Mesothelial cell of epicardium (in vitro differentiated cells): Measurements from ENCODE around the gene FAM184B. TPM values are rescaled to one million over a fixed set of nuclear protein-coding genes. Genes with fewer than 3 reads are reported as not detected.

Source experiments
- DNase-seq, 2 experiments: peaks; one replicate each; pipeline ENCODE4 v3.0.0; 2021; ENCODE audit warnings: low spot score in 2 of 2; ENCODE audit not compliant: unreplicated experiment in 2 of 2
- H3K27ac Mint-ChIP-seq: 2 replicates; pipeline ENCODE4 v1.8.0; 2021; ENCODE audit warnings: mixed read lengths
- H3K27me3 Mint-ChIP-seq: 2 replicates; pipeline ENCODE4 v1.8.0; 2021; ENCODE audit warnings: low read depth, mixed read lengths
- H3K36me3 Mint-ChIP-seq: 2 replicates; pipeline ENCODE4 v1.8.0; 2021; ENCODE audit warnings: mixed read lengths
- H3K4me1 Mint-ChIP-seq: 2 replicates; pipeline ENCODE4 v1.8.0; 2021; ENCODE audit warnings: mixed read lengths
- H3K4me3 Mint-ChIP-seq: 2 replicates; pipeline ENCODE4 v1.8.0; 2021; ENCODE audit warnings: mild to moderate bottlenecking, moderate library complexity, mixed read lengths
- H3K9me3 Mint-ChIP-seq: 2 replicates; pipeline ENCODE4 v1.8.0; 2021; ENCODE audit warnings: mixed read lengths
- total RNA-seq: library from RNA; stranded (reverse); gene quantifications from 3 replicates; pipeline ENCODE4 v1.2.1, GENCODE V29; 2021
- TF ChIP-seq, protein P1 (sequence below): fragments of 200-600 bp; sonication (generic); IDR thresholded peaks from one replicate; pipeline ENCODE4 v1.5.0; 2021; ENCODE audit warnings: antibody characterized with exemption; ENCODE audit not compliant: unreplicated experiment

Gene FAM184B
- total RNA-seq, 1 donor from 2014 or later: 0.04 TPM

GRCh38 chr4:17771284-17771908 lies 10.0 kb downstream of the FAM184B start:
- Mint-ChIP-seq H3K36me3 (no peaks in the 10 kb centered on the region), H3K27me3 (peaks cover 8% of the 10 kb centered on the region), H3K27ac (no peak overlapping the region), H3K4me3 (no peak overlapping the region), H3K4me1 (no peaks in the 10 kb centered on the region), H3K9me3 (no peaks in the 10 kb centered on the region)
- DNase-seq: no peak
- TF ChIP-seq, protein P1, sequence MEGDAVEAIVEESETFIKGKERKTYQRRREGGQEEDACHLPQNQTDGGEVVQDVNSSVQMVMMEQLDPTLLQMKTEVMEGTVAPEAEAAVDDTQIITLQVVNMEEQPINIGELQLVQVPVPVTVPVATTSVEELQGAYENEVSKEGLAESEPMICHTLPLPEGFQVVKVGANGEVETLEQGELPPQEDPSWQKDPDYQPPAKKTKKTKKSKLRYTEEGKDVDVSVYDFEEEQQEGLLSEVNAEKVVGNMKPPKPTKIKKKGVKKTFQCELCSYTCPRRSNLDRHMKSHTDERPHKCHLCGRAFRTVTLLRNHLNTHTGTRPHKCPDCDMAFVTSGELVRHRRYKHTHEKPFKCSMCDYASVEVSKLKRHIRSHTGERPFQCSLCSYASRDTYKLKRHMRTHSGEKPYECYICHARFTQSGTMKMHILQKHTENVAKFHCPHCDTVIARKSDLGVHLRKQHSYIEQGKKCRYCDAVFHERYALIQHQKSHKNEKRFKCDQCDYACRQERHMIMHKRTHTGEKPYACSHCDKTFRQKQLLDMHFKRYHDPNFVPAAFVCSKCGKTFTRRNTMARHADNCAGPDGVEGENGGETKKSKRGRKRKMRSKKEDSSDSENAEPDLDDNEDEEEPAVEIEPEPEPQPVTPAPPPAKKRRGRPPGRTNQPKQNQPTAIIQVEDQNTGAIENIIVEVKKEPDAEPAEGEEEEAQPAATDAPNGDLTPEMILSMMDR: no peak

GRCh38 chr4:17770845-17771244 lies 10.6 kb downstream of the FAM184B start:
- H3K9me3 Mint-ChIP-seq: peaks cover 3% of the 10 kb centered on the region
- DNase-seq: no peak
- TF ChIP-seq, protein P1: no peak
- peaks cover 8% of the 10 kb centered on the region for H3K27me3 Mint-ChIP-seq
- no peak overlapping the region for H3K27ac Mint-ChIP-seq
- no peak overlapping the region for H3K4me3 Mint-ChIP-seq
- H3K4me1 Mint-ChIP-seq: no peaks in the 10 kb centered on the region
- H3K36me3 Mint-ChIP-seq: no peaks in the 10 kb centered on the region

- Mint-ChIP-seq H3K36me3 (no peaks in the 10 kb centered on the region), H3K4me1 (no peaks in the 10 kb centered on the region), H3K4me3 (no peak overlapping the region), H3K27me3 (peaks cover 3% of the 10 kb centered on the region), H3K27ac (no peak overlapping the region), H3K9me3 (peaks cover 7% of the 10 kb centered on the region)
- DNase-seq: no peak
- TF ChIP-seq, protein P1: no peak
Observed at GRCh38 chr4:17769406-17770174, 11.8 kb downstream of the FAM184B start.

DNA sequence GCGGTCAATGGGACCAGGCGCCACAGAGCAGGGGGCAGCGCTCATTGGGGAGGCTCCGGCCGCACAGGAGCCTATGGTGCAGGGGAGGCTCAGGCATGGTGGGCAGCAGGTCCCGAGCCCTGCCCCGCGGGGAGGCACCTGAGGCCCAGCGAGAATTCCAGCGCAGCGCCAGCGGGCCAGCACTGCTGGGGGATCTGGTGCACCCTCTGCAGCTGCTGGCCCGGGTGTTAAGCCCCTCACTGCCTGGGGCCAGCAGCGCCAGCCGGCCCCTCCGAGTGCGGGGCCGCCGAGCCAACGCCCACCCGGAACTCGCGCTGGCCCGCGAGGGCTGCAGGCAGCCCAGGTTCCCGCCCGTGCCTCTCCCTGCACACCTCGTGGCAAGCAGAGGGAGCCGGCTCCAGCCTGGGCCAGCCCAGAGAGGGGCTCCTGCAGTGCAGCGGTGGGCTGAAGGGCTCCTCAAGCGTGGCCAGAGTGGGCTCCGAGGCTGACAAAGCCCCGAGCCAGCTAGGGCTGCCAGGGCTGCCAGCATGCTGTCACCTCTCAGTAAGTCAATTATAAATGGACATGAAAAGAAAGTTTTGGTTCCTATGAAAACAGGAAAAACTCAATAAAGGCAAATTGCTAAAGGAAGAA lies 14.5 kb downstream of the FAM184B start:
- peaks cover 7% of the 10 kb centered on the region for H3K9me3 Mint-ChIP-seq
- H3K36me3 Mint-ChIP-seq: no peaks in the 10 kb centered on the region
- no peak overlapping the region for H3K4me3 Mint-ChIP-seq
- no peak overlapping the region for H3K27ac Mint-ChIP-seq
- no peak for DNase-seq
- no peaks in the 10 kb centered on the region for H3K4me1 Mint-ChIP-seq
- TF ChIP-seq, protein P1: no peak
- peaks cover 3% of the 10 kb centered on the region for H3K27me3 Mint-ChIP-seq

- Mint-ChIP-seq H3K9me3 (peaks cover 7% of the 10 kb centered on the region), H3K27me3 (peaks cover 7% of the 10 kb centered on the region), H3K36me3 (no peaks in the 10 kb centered on the region), H3K4me3 (no peak overlapping the region), H3K4me1 (no peaks in the 10 kb centered on the region), H3K27ac (no peak overlapping the region)
- TF ChIP-seq, protein P1: no peak
- no peak for DNase-seq
Observed at GRCh38 chr4:17765514-17766286, 15.7 kb downstream of the FAM184B start.
